Endothelial cell of umbilical vein (primary cell): ENCODE measurements around the gene NFKBIE. TPM values are rescaled to one million over a fixed set of nuclear protein-coding genes. Genes with fewer than 3 reads are reported as not detected.

ENCODE experiments used
- BruUV-seq: library from RNA; stranded (reverse); fragments of 400-500 nt; replicated peaks from 2 replicates; lab custom pipeline; 2021; lab: Mats Ljungman, UMichigan
- CTCF ChIA-PET: fragments of 300-600, 350-600 bp; sonication (Branson Sonifier 250); formaldehyde crosslinking; loops from one replicate; lab custom pipeline; 2021; ENCODE audit warnings: antibody characterized with exemption, inconsistent platforms; lab: Charles Lee
- POLR2A ChIA-PET: fragments of 300-600, 350-600 bp; sonication (Branson Sonifier 250); formaldehyde crosslinking; loops from one replicate; lab custom pipeline; 2021; ENCODE audit warnings: antibody characterized with exemption, inconsistent platforms; lab: Charles Lee
- DNase-seq: peaks from one replicate; pipeline ENCODE4 v3.0.0-alpha.2; 2011; ENCODE audit warnings: low read depth, low spot score
- FAIRE-seq: peaks from 2 replicates; lab custom pipeline; 2011; peaks lifted over from hg19 to GRCh38; lab: Jason Lieb, UNC
- H2AFZ ChIP-seq: 2 replicates; pipeline ENCODE4 v1.6.0; 2012; ENCODE audit warnings: low read depth, low read length, control low read depth, inconsistent platforms
- H3K27ac ChIP-seq: 2 replicates; pipeline ENCODE4 v1.5.1; 2011; ENCODE audit warnings: low read depth, mild to moderate bottlenecking, control low read depth, low read length, moderate library complexity; ENCODE audit not compliant: insufficient read depth
- H3K27me3 ChIP-seq, 2 experiments: 2 replicates each; pipeline versions ENCODE4 v1.6.0 to v1.6.1; 2011; ENCODE audit warnings: low read length in 2 of 2, mixed read lengths in 1 of 2; ENCODE audit not compliant: control insufficient read depth in 2 of 2, insufficient read depth in 2 of 2
- H3K36me3 ChIP-seq, 2 experiments: 2 replicates in 1 of 2; 3 replicates in 1 of 2; pipeline ENCODE4 v1.5.1; 2011; ENCODE audit warnings: low read length in 2 of 2, mild to moderate bottlenecking in 1 of 2, moderate library complexity in 1 of 2; ENCODE audit not compliant: control insufficient read depth in 2 of 2, insufficient read depth in 2 of 2; ENCODE audit errors: extremely low read depth in 1 of 2
- H3K4me1 ChIP-seq: 3 replicates; pipeline ENCODE4 v1.5.1; 2011; ENCODE audit warnings: mild to moderate bottlenecking, low read length; ENCODE audit not compliant: control insufficient read depth, insufficient read depth; ENCODE audit errors: extremely low read depth
- H3K4me2 ChIP-seq: 2 replicates; pipeline ENCODE4 v1.6.1; 2011; ENCODE audit warnings: low read length, control low read depth, mixed read lengths; ENCODE audit not compliant: insufficient read depth
- H3K4me3 ChIP-seq, 3 experiments: fragments of 200-600 bp in 1 of 3; sonication (generic), shearing (Covaris generic) in 1 of 3; replicated peaks in 1 of 3; 2 replicates each; pipeline ENCODE4 v1.5.1; 2011 to 2016; ENCODE audit warnings: control low read depth in 3 of 3, low read length in 3 of 3, mild to moderate bottlenecking in 2 of 3, inconsistent platforms in 1 of 3, low read depth in 1 of 3, moderate library complexity in 1 of 3; ENCODE audit not compliant: insufficient read depth in 1 of 3
- H3K79me2 ChIP-seq: 2 replicates; pipeline ENCODE4 v1.6.0; 2012; ENCODE audit warnings: low read length, inconsistent platforms; ENCODE audit not compliant: control insufficient read depth, insufficient read depth
- H3K9ac ChIP-seq: replicated peaks from 2 replicates; pipeline ENCODE3; 2011; ENCODE audit warnings: low read length, control low read depth; ENCODE audit not compliant: insufficient read depth; ENCODE audit errors: extremely low read depth
- H3K9me1 ChIP-seq: replicated peaks from 3 replicates; pipeline ENCODE4 v1.6.0; 2011; ENCODE audit warnings: mild to moderate bottlenecking, low read length; ENCODE audit not compliant: control insufficient read depth, insufficient read depth; ENCODE audit errors: extremely low read depth
- H3K9me3 ChIP-seq: replicated peaks from 2 replicates; pipeline ENCODE4 v1.5.1; 2012; ENCODE audit warnings: low read length, inconsistent platforms; ENCODE audit not compliant: control insufficient read depth, insufficient read depth
- H4K20me1 ChIP-seq: replicated peaks from 2 replicates; pipeline ENCODE3; 2011; ENCODE audit warnings: mild to moderate bottlenecking, low read length; ENCODE audit not compliant: control insufficient read depth, insufficient read depth; ENCODE audit errors: extremely low read depth
- CTCF ChIP-seq, 2 donors: IDR thresholded peaks; 1 replicate in 1 of 2; 2 replicates in 1 of 2; pipeline ENCODE4 v1.5.1; 2011; ENCODE audit warnings: low read length in 2 of 2, mild to moderate bottlenecking in 2 of 2, moderate library complexity in 2 of 2, control low read depth in 1 of 2, inconsistent platforms in 1 of 2, low read depth in 1 of 2; ENCODE audit not compliant: insufficient read depth in 1 of 2; ENCODE audit errors: extremely low read depth in 1 of 2
- EZH2 ChIP-seq: IDR thresholded peaks from 2 replicates; pipeline ENCODE4 v1.6.1; 2012; ENCODE audit warnings: borderline replicate concordance, low read depth, mild to moderate bottlenecking, moderate library complexity, low read length, inconsistent platforms; ENCODE audit not compliant: severe bottlenecking
- FOS ChIP-seq: IDR thresholded peaks from 2 replicates; pipeline ENCODE4 v1.6.1; 2011; ENCODE audit warnings: mild to moderate bottlenecking, low read length, moderate library complexity, borderline replicate concordance; ENCODE audit not compliant: insufficient read depth
- GATA2 ChIP-seq: IDR thresholded peaks from 2 replicates; pipeline ENCODE4 v1.7.0; 2011; ENCODE audit warnings: low read depth, mild to moderate bottlenecking, moderate library complexity, mixed read lengths, low read length; ENCODE audit not compliant: insufficient read length, insufficient read depth
- JUN ChIP-seq: IDR thresholded peaks from 2 replicates; pipeline ENCODE4 v1.6.1; 2011; ENCODE audit warnings: borderline replicate concordance, low read depth; ENCODE audit not compliant: insufficient read length, insufficient read depth
- MAX ChIP-seq: IDR thresholded peaks from 2 replicates; pipeline ENCODE4 v1.6.1; 2011; ENCODE audit not compliant: insufficient read depth, insufficient read length
- MYC ChIP-seq: IDR thresholded peaks from one replicate; pipeline ENCODE4 v1.6.1; 2011; ENCODE audit warnings: mild to moderate bottlenecking, low read depth, low read length
- POLR2A ChIP-seq: IDR thresholded peaks from 2 replicates; pipeline ENCODE4 v1.6.1; 2012; ENCODE audit warnings: low read depth, mild to moderate bottlenecking, control low read depth, low read length
- POLR2AphosphoS5 ChIP-seq: IDR thresholded peaks from 2 replicates; pipeline ENCODE4 v1.6.1; 2012; ENCODE audit warnings: low read depth, mild to moderate bottlenecking, control low read depth, low read length, moderate library complexity; ENCODE audit not compliant: insufficient read depth
- dilution Hi-C: fragments of 300-500 bp; cut with MboI; formaldehyde crosslinking; loops from one replicate; pipeline ENCODE4 v1.15.0; 2019; ENCODE audit warnings: low sequenced_read_pairs; ENCODE audit not compliant: extremely low pct_ligation_motif_present
- intact Hi-C: fragments of 100-400 bp; cut with micrococcal nuclease; formaldehyde crosslinking; loops from one replicate; pipeline ENCODE4 v1.10.0; 2022
- polyA plus RNA-seq, 4 experiments: library from polyadenylated mRNA; depleted of rRNA in 3 of 4; stranded (reverse) in 3 of 4; unstranded in 1 of 4; fragments of >200 nt; gene quantifications; 2 replicates each; pipeline versions ENCODE4 v1.2.1 to v1.2.3, GENCODE V29; 2011 to 2012; ENCODE audit warnings: missing spikeins in 1 of 4
- total RNA-seq: library from RNA; stranded (reverse); gene quantifications from 2 replicates; pipeline ENCODE4 v1.2.3, GENCODE V29; 2021

The NFKBIE gene
- total and polyA plus RNA-seq, 2 donors (not counting 3 experiments of a cell fraction or from before 2014, with no cell fraction given) = 19.0 to 22.6 TPM

- H3K79me2 ChIP-seq = no peaks in the 10 kb centered on the region
- H2AFZ ChIP-seq = no peak overlapping the region
- TF ChIP-seq JUN (no peak), MAX (no peak), GATA2 (no peak), MYC (no peak), FOS (no peak), POLR2AphosphoS5 (no peak), EZH2 (no peak), POLR2A (no peak), CTCF (IDR thresholded peaks at IDR 0.05; ENCODE audit: extremely low read depth in 1 of 2, insufficient read depth in 1 of 2, low read depth in 1 of 2, low read length in 2 of 2) (no peak)
- H3K4me1 ChIP-seq = peaks cover 9% of the 10 kb centered on the region
- H3K9me1 ChIP-seq = no peaks in the 10 kb centered on the region
- no TSS peak for BruUV-seq
- no peak overlapping the region for H3K27ac ChIP-seq
- H3K27me3 ChIP-seq = peaks cover 32 to 61% of the 10 kb centered on the region in 2 experiments
- no peaks in the 10 kb centered on the region for H3K9me3 ChIP-seq
- ChIA-PET POLR2A (no interaction called here), CTCF (no interaction called here)
- H4K20me1 ChIP-seq = no peaks in the 10 kb centered on the region
- no peak overlapping the region for H3K9ac ChIP-seq
- H3K36me3 ChIP-seq = no peaks in the 10 kb centered on the region
- DNase-seq (no peak), FAIRE-seq (no peak)
- dilution Hi-C loops (no loop called here), intact Hi-C loops (no loop called here)
- H3K4me3 ChIP-seq = no peak overlapping the region
- no peak overlapping the region for H3K4me2 ChIP-seq
Observed at GRCh38 chr6:44271914-44272313, 6.6 kb upstream of the NFKBIE start.
